ENCODE results near the gene TYK2.
"Not testable (repeated sequence)": the region's sequence is repeated elsewhere in the genome, so short reads cannot be mapped to it uniquely, and the experiment has no call there.

The TYK2 gene

GRCh38 chr19:10417541-10418234, 37.3 kb upstream of the TYK2 start:
- no peak for DNase-seq (ENCODE audit: low read depth)
- no peak for TF ChIP-seq CTCF (conservative IDR thresholded peaks at IDR 0.05; ENCODE audit: low read length)
- no peak overlapping the region for H3K4me3 ChIP-seq (ENCODE audit: low read length)

GRCh38 chr19:10416380-10417257, 36.2 kb upstream of the TYK2 start:
- peak; percentile 81 for DNase-seq (ENCODE audit: low read depth)
- peak; percentile 56 for TF ChIP-seq CTCF (conservative IDR thresholded peaks at IDR 0.05; ENCODE audit: low read length)
- H3K4me3 ChIP-seq (ENCODE audit: low read length), result peak overlapping the region; percentile 68

- DNase-seq (ENCODE audit: low read depth), result no peak
- no peak for TF ChIP-seq CTCF (conservative IDR thresholded peaks at IDR 0.05; ENCODE audit: low read length)
Measured at GRCh38 chr19:10416083-10416379, 35.7 kb upstream of the TYK2 start.

GRCh38 chr19:10412257-10412977, 32.0 kb upstream of the TYK2 start:
- no peak for DNase-seq (ENCODE audit: low read depth)

More at GRCh38 chr19:10416083-10416379, 35.7 kb upstream of the TYK2 start:
- H3K4me3 ChIP-seq (ENCODE audit: low read length), result peak overlapping the region; percentile 68

GRCh38 chr19:10411224-10411623, 30.9 kb upstream of the TYK2 start:
- not testable (repeated sequence) for H3K4me3 ChIP-seq (ENCODE audit: low read length); DNase-seq (ENCODE audit: low read depth)

More at GRCh38 chr19:10412257-10412977, 32.0 kb upstream of the TYK2 start:
- TF ChIP-seq CTCF (conservative IDR thresholded peaks at IDR 0.05; ENCODE audit: low read length), result no peak
- H3K4me3 ChIP-seq (ENCODE audit: low read length), result no peak overlapping the region

- H3K4me3 ChIP-seq (ENCODE audit: low read length), result no peak overlapping the region
- no peak for TF ChIP-seq CTCF (conservative IDR thresholded peaks at IDR 0.05; ENCODE audit: low read length)
- DNase-seq (ENCODE audit: low read depth), result no peak
Measured at GRCh38 chr19:10408511-10409283, 28.3 kb upstream of the TYK2 start.

- no peak for TF ChIP-seq CTCF (conservative IDR thresholded peaks at IDR 0.05; ENCODE audit: low read length)
- no peak for DNase-seq (ENCODE audit: low read depth)
- H3K4me3 ChIP-seq (ENCODE audit: low read length), result no peak overlapping the region
Measured at GRCh38 chr19:10407096-10407495, 26.7 kb upstream of the TYK2 start.
